ENCODE measurements around the gene HAP1. TPM values are rescaled to one million over a fixed set of nuclear protein-coding genes. Genes with fewer than 3 reads are reported as not detected.

HAP1 gene
- total RNA-seq, 1 experiment from 2014 or later = 11.6 TPM

DNA sequence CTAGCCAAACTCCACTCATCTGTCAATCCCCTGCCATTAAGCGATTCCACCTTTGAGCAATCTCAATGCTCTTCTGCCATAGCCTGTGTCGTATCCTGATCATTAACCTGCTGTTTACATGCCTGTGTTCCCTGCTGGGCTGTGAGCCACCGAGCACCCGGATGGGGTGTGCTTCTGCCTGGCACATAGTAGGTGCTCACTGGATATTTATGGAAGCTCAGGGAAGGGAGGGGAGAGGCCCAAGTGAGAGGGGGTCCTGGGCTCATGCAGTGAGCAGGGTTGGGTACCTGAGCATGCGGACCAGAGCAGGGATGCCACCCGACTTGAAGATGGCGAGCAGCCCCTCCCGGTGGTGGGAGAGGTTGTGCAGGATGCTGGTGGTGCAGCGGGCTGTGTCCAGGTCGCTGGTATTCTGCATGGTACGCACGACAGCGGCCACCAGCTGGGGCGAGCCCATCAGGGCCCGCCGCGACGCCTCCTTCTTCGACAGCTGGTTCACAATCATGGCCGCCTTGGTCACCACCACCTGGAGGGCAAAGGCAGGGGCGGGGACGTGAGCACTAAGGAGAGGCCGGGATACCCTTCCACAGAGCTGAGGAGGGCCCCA is 34.3 kb upstream of the HAP1 start:
- no peak for TF ChIP-seq SIN3A (IDR thresholded peaks at IDR 0.05; ENCODE audit: borderline replicate concordance, insufficient read depth, low read depth, low read length)
- TF ChIP-seq TCF7L2 (IDR thresholded peaks at IDR 0.05; ENCODE audit: low read depth, low read length) = no peak
- TF ChIP-seq, protein P1, sequence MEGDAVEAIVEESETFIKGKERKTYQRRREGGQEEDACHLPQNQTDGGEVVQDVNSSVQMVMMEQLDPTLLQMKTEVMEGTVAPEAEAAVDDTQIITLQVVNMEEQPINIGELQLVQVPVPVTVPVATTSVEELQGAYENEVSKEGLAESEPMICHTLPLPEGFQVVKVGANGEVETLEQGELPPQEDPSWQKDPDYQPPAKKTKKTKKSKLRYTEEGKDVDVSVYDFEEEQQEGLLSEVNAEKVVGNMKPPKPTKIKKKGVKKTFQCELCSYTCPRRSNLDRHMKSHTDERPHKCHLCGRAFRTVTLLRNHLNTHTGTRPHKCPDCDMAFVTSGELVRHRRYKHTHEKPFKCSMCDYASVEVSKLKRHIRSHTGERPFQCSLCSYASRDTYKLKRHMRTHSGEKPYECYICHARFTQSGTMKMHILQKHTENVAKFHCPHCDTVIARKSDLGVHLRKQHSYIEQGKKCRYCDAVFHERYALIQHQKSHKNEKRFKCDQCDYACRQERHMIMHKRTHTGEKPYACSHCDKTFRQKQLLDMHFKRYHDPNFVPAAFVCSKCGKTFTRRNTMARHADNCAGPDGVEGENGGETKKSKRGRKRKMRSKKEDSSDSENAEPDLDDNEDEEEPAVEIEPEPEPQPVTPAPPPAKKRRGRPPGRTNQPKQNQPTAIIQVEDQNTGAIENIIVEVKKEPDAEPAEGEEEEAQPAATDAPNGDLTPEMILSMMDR (IDR thresholded peaks at IDR 0.05) = no peak
- TF ChIP-seq, protein P2, sequence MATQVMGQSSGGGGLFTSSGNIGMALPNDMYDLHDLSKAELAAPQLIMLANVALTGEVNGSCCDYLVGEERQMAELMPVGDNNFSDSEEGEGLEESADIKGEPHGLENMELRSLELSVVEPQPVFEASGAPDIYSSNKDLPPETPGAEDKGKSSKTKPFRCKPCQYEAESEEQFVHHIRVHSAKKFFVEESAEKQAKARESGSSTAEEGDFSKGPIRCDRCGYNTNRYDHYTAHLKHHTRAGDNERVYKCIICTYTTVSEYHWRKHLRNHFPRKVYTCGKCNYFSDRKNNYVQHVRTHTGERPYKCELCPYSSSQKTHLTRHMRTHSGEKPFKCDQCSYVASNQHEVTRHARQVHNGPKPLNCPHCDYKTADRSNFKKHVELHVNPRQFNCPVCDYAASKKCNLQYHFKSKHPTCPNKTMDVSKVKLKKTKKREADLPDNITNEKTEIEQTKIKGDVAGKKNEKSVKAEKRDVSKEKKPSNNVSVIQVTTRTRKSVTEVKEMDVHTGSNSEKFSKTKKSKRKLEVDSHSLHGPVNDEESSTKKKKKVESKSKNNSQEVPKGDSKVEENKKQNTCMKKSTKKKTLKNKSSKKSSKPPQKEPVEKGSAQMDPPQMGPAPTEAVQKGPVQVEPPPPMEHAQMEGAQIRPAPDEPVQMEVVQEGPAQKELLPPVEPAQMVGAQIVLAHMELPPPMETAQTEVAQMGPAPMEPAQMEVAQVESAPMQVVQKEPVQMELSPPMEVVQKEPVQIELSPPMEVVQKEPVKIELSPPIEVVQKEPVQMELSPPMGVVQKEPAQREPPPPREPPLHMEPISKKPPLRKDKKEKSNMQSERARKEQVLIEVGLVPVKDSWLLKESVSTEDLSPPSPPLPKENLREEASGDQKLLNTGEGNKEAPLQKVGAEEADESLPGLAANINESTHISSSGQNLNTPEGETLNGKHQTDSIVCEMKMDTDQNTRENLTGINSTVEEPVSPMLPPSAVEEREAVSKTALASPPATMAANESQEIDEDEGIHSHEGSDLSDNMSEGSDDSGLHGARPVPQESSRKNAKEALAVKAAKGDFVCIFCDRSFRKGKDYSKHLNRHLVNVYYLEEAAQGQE (IDR thresholded peaks at IDR 0.05; ENCODE audit: insufficient read depth in 1 of 2, low read depth in 2 of 2, low read length in 1 of 2) = no peak
- TF ChIP-seq POLR2AphosphoS5 (IDR thresholded peaks at IDR 0.05; ENCODE audit: low read depth, low read length) = no peak
- Histone ChIP-seq H3K36me3 (ENCODE audit: control insufficient read depth, insufficient read depth, low read length) (peaks cover 16% of the 10 kb centered on the region), H3K4me1 (ENCODE audit: control insufficient read depth, insufficient read depth, low read length) (peaks cover 13% of the 10 kb centered on the region), H3K4me3 (ENCODE audit: low read depth in 2 of 2, low read length in 2 of 2) (no peak overlapping the region), H3K27ac (ENCODE audit: low read length) (no peak overlapping the region), H3K9me3 (ENCODE audit: control insufficient read depth, insufficient read depth, low read depth, low read length) (no peaks in the 10 kb centered on the region), H3K27me3 (ENCODE audit: control insufficient read depth, insufficient read depth, low read length) (no peaks in the 10 kb centered on the region)
- DNase-seq (ENCODE audit: low read depth, low spot score) (no peak), ATAC-seq (no peak)
- in situ Hi-C loops (cut with HindIII; ENCODE audit: low pct_unique_long_range_greater_than_20kb, low sequenced_read_pairs) = no loop called here
- ChIA-PET POLR2A (no interaction called here), CTCF (no interaction called here)
- BruUV-seq (replicated peaks) = no TSS peak
- intact Hi-C loops (cut with micrococcal nuclease; ENCODE audit: unreplicated experiment) = no loop called here

DNA sequence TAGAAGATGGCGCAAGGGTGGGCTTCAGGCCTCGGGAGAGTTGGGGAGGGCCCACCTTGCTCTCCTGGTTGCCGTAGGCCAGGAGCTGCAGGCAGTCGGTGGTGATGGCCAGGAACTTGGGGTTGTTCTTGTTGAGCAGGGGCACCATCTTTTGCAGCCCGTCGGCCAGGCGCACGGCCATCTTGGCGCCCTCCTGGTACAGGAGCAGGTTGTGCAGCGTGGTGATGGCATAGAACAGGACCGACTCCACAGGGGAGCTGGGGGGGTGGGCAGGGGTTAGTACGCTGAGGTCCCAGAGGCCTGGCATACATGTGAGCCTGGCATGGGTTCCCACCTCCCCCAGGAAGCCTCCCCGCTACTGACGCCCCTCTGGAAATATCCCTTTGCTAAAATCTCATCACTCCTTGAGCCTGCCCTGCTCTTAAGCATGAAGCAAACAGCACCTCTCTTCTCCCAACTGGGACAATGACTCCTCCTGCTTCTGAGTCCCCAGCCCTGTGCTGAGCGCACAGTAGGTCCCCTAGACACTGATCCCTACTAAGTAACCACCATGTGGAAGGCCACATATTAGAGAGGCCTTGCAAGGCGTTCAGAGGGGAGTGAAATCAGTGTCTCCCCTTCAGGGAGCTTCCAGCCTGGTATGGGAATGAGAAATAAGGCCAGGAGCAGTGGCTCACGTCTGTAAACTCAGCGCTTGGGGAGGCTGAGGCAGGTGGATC is 33.0 kb upstream of the HAP1 start:
- Histone ChIP-seq H3K36me3 (ENCODE audit: control insufficient read depth, insufficient read depth, low read length) (peaks cover 16% of the 10 kb centered on the region), H3K9me3 (ENCODE audit: control insufficient read depth, insufficient read depth, low read depth, low read length) (no peaks in the 10 kb centered on the region)
- intact Hi-C loops (cut with micrococcal nuclease; ENCODE audit: unreplicated experiment) = no loop called here

More for the DNA sequence above, 33.0 kb upstream of the HAP1 start:
- peaks cover under 1% of the 10 kb centered on the region; the same call in 1 of the 2 replicates for H3K4me1 ChIP-seq (ENCODE audit: control insufficient read depth, insufficient read depth, low read length)
- ChIA-PET POLR2A (no interaction called here), CTCF (no interaction called here)
- DNase-seq (ENCODE audit: low read depth, low spot score) = no peak
- no peak overlapping the region for H3K27ac ChIP-seq (ENCODE audit: low read length)
- BruUV-seq (replicated peaks) = no TSS peak
- TF ChIP-seq, protein P1 (IDR thresholded peaks at IDR 0.05) = no peak
- TF ChIP-seq TCF7L2 (IDR thresholded peaks at IDR 0.05; ENCODE audit: low read depth, low read length) (no peak), POLR2AphosphoS5 (IDR thresholded peaks at IDR 0.05; ENCODE audit: low read depth, low read length) (no peak), SIN3A (IDR thresholded peaks at IDR 0.05; ENCODE audit: borderline replicate concordance, insufficient read depth, low read depth, low read length) (no peak)
- TF ChIP-seq, protein P2 (IDR thresholded peaks at IDR 0.05; ENCODE audit: insufficient read depth in 1 of 2, low read depth in 2 of 2, low read length in 1 of 2) = no peak
- in situ Hi-C loops (cut with HindIII; ENCODE audit: low pct_unique_long_range_greater_than_20kb, low sequenced_read_pairs) = no loop called here
- no peaks in the 10 kb centered on the region for H3K27me3 ChIP-seq (ENCODE audit: control insufficient read depth, insufficient read depth, low read length)
- no peak overlapping the region for H3K4me3 ChIP-seq (ENCODE audit: low read depth in 2 of 2, low read length in 2 of 2)
- ATAC-seq = no peak

Data from Panc1 (cell line).